Measurements from ENCODE around the gene ADCK2. TPM values are rescaled to one million over a fixed set of nuclear protein-coding genes. Genes with fewer than 3 reads are reported as not detected.
A peak's percentile ranks its signal among the peaks of the same experiment; 100 is the strongest.

The ADCK2 gene
- total and polyA plus RNA-seq, 4 donors, result 10.4 to 27.0 (median 13.7) TPM

- TF ChIP-seq, protein P1, sequence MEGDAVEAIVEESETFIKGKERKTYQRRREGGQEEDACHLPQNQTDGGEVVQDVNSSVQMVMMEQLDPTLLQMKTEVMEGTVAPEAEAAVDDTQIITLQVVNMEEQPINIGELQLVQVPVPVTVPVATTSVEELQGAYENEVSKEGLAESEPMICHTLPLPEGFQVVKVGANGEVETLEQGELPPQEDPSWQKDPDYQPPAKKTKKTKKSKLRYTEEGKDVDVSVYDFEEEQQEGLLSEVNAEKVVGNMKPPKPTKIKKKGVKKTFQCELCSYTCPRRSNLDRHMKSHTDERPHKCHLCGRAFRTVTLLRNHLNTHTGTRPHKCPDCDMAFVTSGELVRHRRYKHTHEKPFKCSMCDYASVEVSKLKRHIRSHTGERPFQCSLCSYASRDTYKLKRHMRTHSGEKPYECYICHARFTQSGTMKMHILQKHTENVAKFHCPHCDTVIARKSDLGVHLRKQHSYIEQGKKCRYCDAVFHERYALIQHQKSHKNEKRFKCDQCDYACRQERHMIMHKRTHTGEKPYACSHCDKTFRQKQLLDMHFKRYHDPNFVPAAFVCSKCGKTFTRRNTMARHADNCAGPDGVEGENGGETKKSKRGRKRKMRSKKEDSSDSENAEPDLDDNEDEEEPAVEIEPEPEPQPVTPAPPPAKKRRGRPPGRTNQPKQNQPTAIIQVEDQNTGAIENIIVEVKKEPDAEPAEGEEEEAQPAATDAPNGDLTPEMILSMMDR (IDR thresholded peaks at IDR 0.05; ENCODE audit: control extremely low read depth, extremely low read depth), result no peak
- H3K9ac ChIP-seq (ENCODE audit: insufficient read depth in 1 of 2, low read length in 2 of 2), result peak overlapping the region; percentile 9 to 58
- no peaks in the 10 kb centered on the region for H3K27me3 ChIP-seq (ENCODE audit: control insufficient read depth in 3 of 3, insufficient read depth in 3 of 3, low read length in 2 of 3)
- H3K9me3 ChIP-seq (ENCODE audit: control insufficient read depth in 4 of 4, insufficient read depth in 3 of 4, low read length in 3 of 4), result no peaks in the 10 kb centered on the region
- peaks cover 9 to 50% (median 21%) of the 10 kb centered on the region in 5 donors for H3K4me1 ChIP-seq (ENCODE audit: control insufficient read depth in 5 of 5, insufficient read depth in 5 of 5, low read length in 5 of 5)
- no peak overlapping the region for H3K4me3 ChIP-seq
- peak; percentile 66 to 94 (median 92) for DNase-seq
- no peak for ATAC-seq (ENCODE audit: insufficient read depth, low FRiP score)
- no peaks in the 10 kb centered on the region for H3K36me3 ChIP-seq (ENCODE audit: control insufficient read depth in 4 of 4, insufficient read depth in 4 of 4, low read length in 4 of 4)
- WGBS, 2 donors, result 73 to 89% methylated on average over 6 of the region's 6 CpGs
- H3K27ac ChIP-seq (ENCODE audit: low read depth in 1 of 2, low read length in 1 of 2), result peak overlapping the region in 1 of 2 donors; percentile 43
Measured at GRCh38 chr7:140638173-140638791, 34.5 kb upstream of the ADCK2 start.

DNA sequence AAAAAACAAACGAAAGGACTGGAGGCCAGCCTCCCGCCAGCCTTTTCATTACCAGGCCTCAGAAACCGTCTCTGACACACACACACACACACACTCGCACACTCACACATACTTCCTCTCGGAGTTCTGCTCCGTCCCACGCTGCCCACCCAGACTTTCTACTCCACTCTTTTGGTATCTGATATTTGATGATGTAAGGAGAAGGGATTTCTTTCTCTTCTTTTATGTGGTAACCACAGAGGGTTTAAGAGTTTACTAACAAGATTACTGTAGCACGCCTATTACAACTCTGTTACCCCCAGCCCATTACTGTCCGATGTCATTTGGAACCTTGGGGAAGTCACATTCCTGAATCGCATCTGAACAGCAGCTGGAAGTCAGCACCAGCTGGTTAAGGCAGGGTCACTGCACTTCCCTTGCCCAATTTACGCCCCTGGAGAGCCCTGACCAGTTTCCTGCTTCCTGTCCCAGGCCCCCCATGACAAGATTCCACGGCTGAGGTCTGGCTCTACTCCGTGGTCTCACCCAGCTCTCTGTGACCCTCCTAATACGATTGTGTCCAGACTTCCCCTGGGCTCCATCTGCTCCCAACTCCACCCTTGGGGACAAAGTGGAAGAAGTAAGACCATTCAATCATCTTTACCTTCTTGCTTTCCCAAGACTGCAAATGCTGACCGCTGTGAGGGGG lies 33.2 kb upstream of the ADCK2 start:
- TF ChIP-seq, protein P1 (IDR thresholded peaks at IDR 0.05; ENCODE audit: control extremely low read depth, extremely low read depth), result no peak
- ATAC-seq (ENCODE audit: insufficient read depth, low FRiP score), result no peak
- peak overlapping the region; percentile 79 to 89 for H3K27ac ChIP-seq (ENCODE audit: low read depth in 1 of 2, low read length in 1 of 2)
- WGBS, 2 donors, result 8 to 24% methylated on average over 15 of the region's 15 CpGs
- peak overlapping the region; percentile 47 for H3K4me3 ChIP-seq
- no peaks in the 10 kb centered on the region for H3K27me3 ChIP-seq (ENCODE audit: control insufficient read depth in 3 of 3, insufficient read depth in 3 of 3, low read length in 2 of 3)
- no peaks in the 10 kb centered on the region for H3K36me3 ChIP-seq (ENCODE audit: control insufficient read depth in 4 of 4, insufficient read depth in 4 of 4, low read length in 4 of 4)
- no peaks in the 10 kb centered on the region for H3K9me3 ChIP-seq (ENCODE audit: control insufficient read depth in 4 of 4, insufficient read depth in 3 of 4, low read length in 3 of 4)
- H3K4me1 ChIP-seq (ENCODE audit: control insufficient read depth in 5 of 5, insufficient read depth in 5 of 5, low read length in 5 of 5), result peaks cover 9 to 50% (median 21%) of the 10 kb centered on the region in 5 donors
- H3K9ac ChIP-seq (ENCODE audit: insufficient read depth in 1 of 2, low read length in 2 of 2), result peak overlapping the region; percentile 65 to 86
- peak; percentile 90 to 93 (median 91) for DNase-seq

- 1% methylated on average over 48 to 74 of the region's 74 CpGs for WGBS, 2 donors
- Histone ChIP-seq H3K27me3 (ENCODE audit: control insufficient read depth in 3 of 3, insufficient read depth in 3 of 3, low read length in 2 of 3) (no peaks in the 10 kb centered on the region), H3K4me3 (peak overlapping the region; percentile 47), H3K9ac (ENCODE audit: insufficient read depth in 1 of 2, low read length in 2 of 2) (peak overlapping the region; percentile 65 to 86), H3K36me3 (ENCODE audit: control insufficient read depth in 4 of 4, insufficient read depth in 4 of 4, low read length in 4 of 4) (no peaks in the 10 kb centered on the region), H3K27ac (ENCODE audit: low read depth in 1 of 2, low read length in 1 of 2) (peak overlapping the region; percentile 79 to 89), H3K4me1 (ENCODE audit: control insufficient read depth in 5 of 5, insufficient read depth in 5 of 5, low read length in 5 of 5) (peaks cover 9 to 46% (median 18%) of the 10 kb centered on the region in 5 donors), H3K9me3 (ENCODE audit: control insufficient read depth in 4 of 4, insufficient read depth in 3 of 4, low read length in 3 of 4) (no peaks in the 10 kb centered on the region)
- TF ChIP-seq, protein P1 (IDR thresholded peaks at IDR 0.05; ENCODE audit: control extremely low read depth, extremely low read depth), result no peak
- DNase-seq (peak; percentile 71 to 75 (median 75)), ATAC-seq (ENCODE audit: insufficient read depth, low FRiP score) (peak; percentile 21)
Measured at GRCh38 chr7:140640060-140640637, 32.6 kb upstream of the ADCK2 start.

Measured in lung (tissue), 12 donors.